Right cardiac atrium (tissue), 5 donors: Measurements from ENCODE around the gene GLI3. TPM values are rescaled to one million over a fixed set of nuclear protein-coding genes. Genes with fewer than 3 reads are reported as not detected.
"Not testable (repeated sequence)": the region's sequence is repeated elsewhere in the genome, so short reads cannot be mapped to it uniquely, and the experiment has no call there.

Experiments used
- ATAC-seq, 2 donors: fragments of 200-7000 bp; cut with Tn5 transposase; one replicate each; pipeline versions ENCODE4 v1.8.0 to v1.9.1; 2020; ENCODE audit warnings: moderate library complexity in 2 of 2, mild to moderate bottlenecking in 1 of 2
- DNase-seq, 3 donors: peaks; one replicate each; pipeline ENCODE4 v3.0.0-alpha.2; 2020
- H3K27ac ChIP-seq: one replicate; pipeline ENCODE4 v1.5.1; 2013; ENCODE audit warnings: mild to moderate bottlenecking, low read length, control low read depth, moderate library complexity
- H3K27me3 ChIP-seq: one replicate; pipeline ENCODE4 v1.6.1; 2013; ENCODE audit not compliant: control insufficient read depth, insufficient read depth
- H3K4me1 ChIP-seq: one replicate; pipeline ENCODE4 v1.6.1; 2013; ENCODE audit warnings: low read length; ENCODE audit not compliant: control insufficient read depth, insufficient read depth
- H3K4me3 ChIP-seq: one replicate; pipeline ENCODE4 v1.5.1; 2013; ENCODE audit warnings: low read length, control low read depth
- H3K9me3 ChIP-seq: one replicate; pipeline ENCODE4 v1.6.1; 2013; ENCODE audit warnings: low read length; ENCODE audit not compliant: control insufficient read depth
- WGBS: extraction: QIAGEN DNeasy Blood & Tissue Kit; methylation state at CpG from one replicate; pipeline ENCODE4 v1.1.7; 2013; 5-methylcytosine and 5-hydroxymethylcytosine counted together
- intact Hi-C, 4 donors: fragments of 100-400 bp; cut with DNase I; formaldehyde crosslinking; loops; one replicate each; pipeline versions ENCODE4 v1.11.0 to v1.14.0; 2022 to 2023
- polyA plus RNA-seq: library from polyadenylated mRNA; stranded (reverse); fragments of 200-250 nt; gene quantifications from one replicate; pipeline ENCODE4 v1.2.3, GENCODE V29; 2013
- total RNA-seq, 4 donors: library from RNA; stranded (reverse); fragmentation: NEBNext Ultra II Directional; extraction: Animal tissue kit (Norgen Biotek cat#: 25700); gene quantifications; one replicate each; pipeline ENCODE4 v1.2.1, GENCODE V29; 2021
- donor health status: healthy with polysubstance abuse.
- donor health status: DM: no; HTN: yes; CAD: no.
- donor health status: DM: no; HTN: no; CAD: no.
- donor health status: DM: no; HTN: yes; CAD: no; lungs with severe emphysema.
- donor health status: DM: yes; HTN: yes; CAD: no.

Gene GLI3
- total and polyA plus RNA-seq, 5 donors = 0.50 to 3.5 (median 2.5) TPM

- ATAC-seq = no peak
- H3K4me1 ChIP-seq = no peaks in the 10 kb centered on the region
- H3K9me3 ChIP-seq = no peaks in the 10 kb centered on the region
- DNase-seq = no peak
- no peak overlapping the region for H3K27ac ChIP-seq
- H3K27me3 ChIP-seq = no peaks in the 10 kb centered on the region
- 81% methylated on average over 3 of the region's 3 CpGs for WGBS
- H3K4me3 ChIP-seq = no peak overlapping the region
- intact Hi-C loops = loop anchor here in 1 of 4 donors (10.0 kb wide), 1 partner anchor 107 kb away; no protein-coding TSS in a partner anchor
Measured at GRCh38 chr7:42211938-42212337, 25.1 kb downstream of the GLI3 start.

GRCh38 chr7:42210779-42211178 lies 26.2 kb downstream of the GLI3 start:
- no peak overlapping the region for H3K4me3 ChIP-seq
- 91% methylated on average over 3 of the region's 3 CpGs for WGBS
- no peaks in the 10 kb centered on the region for H3K27me3 ChIP-seq
- no peak overlapping the region for H3K27ac ChIP-seq
- no peak for ATAC-seq
- H3K9me3 ChIP-seq = no peaks in the 10 kb centered on the region
- intact Hi-C loops = loop anchor here in 1 of 4 donors (10.0 kb wide), 1 partner anchor 106 kb away; no protein-coding TSS in a partner anchor
- no peak for DNase-seq
- no peaks in the 10 kb centered on the region for H3K4me1 ChIP-seq

GRCh38 chr7:42210333-42210732 lies 26.7 kb downstream of the GLI3 start:
- no peaks in the 10 kb centered on the region for H3K9me3 ChIP-seq
- no peaks in the 10 kb centered on the region for H3K27me3 ChIP-seq
- no peak overlapping the region for H3K4me3 ChIP-seq
- H3K27ac ChIP-seq = no peak overlapping the region
- no peak for DNase-seq
- ATAC-seq = no peak
- intact Hi-C loops = loop anchor here in 1 of 4 donors (10.0 kb wide), 1 partner anchor 106 kb away; no protein-coding TSS in a partner anchor
- 87% methylated on average over 3 of the region's 3 CpGs for WGBS
- no peaks in the 10 kb centered on the region for H3K4me1 ChIP-seq

- DNase-seq, intact Hi-C loops, H3K27me3 ChIP-seq, ATAC-seq, H3K27ac ChIP-seq, H3K4me1 ChIP-seq, H3K9me3 ChIP-seq, H3K4me3 ChIP-seq: not testable (repeated sequence)
Measured at GRCh38 chr7:42209085-42209484, 27.9 kb downstream of the GLI3 start.

- H3K27me3 ChIP-seq = no peaks in the 10 kb centered on the region
- ATAC-seq (no peak), DNase-seq (no peak)
- no peaks in the 10 kb centered on the region for H3K4me1 ChIP-seq
- H3K9me3 ChIP-seq = no peaks in the 10 kb centered on the region
- intact Hi-C loops = no loop called here
- H3K4me3 ChIP-seq = no peak overlapping the region
- no peak overlapping the region for H3K27ac ChIP-seq
Measured at GRCh38 chr7:42208572-42208971, 28.4 kb downstream of the GLI3 start.

- no peaks in the 10 kb centered on the region for H3K9me3 ChIP-seq
- no peaks in the 10 kb centered on the region for H3K4me1 ChIP-seq
- no peak overlapping the region for H3K27ac ChIP-seq
- no peak for ATAC-seq
- intact Hi-C loops = no loop called here
- H3K4me3 ChIP-seq = no peak overlapping the region
- 85% methylated on average over 2 of the region's 2 CpGs for WGBS
- no peak for DNase-seq
- no peaks in the 10 kb centered on the region for H3K27me3 ChIP-seq
Measured at GRCh38 chr7:42207420-42207819, 29.6 kb downstream of the GLI3 start.

GRCh38 chr7:42203336-42203735 lies 33.7 kb downstream of the GLI3 start:
- Histone ChIP-seq H3K27ac (no peak overlapping the region), H3K9me3 (no peaks in the 10 kb centered on the region), H3K4me1 (no peaks in the 10 kb centered on the region), H3K4me3 (no peak overlapping the region), H3K27me3 (no peaks in the 10 kb centered on the region)
- intact Hi-C loops = no loop called here
- DNase-seq = no peak
- ATAC-seq = no peak

GRCh38 chr7:42202601-42203000 lies 34.4 kb downstream of the GLI3 start:
- ATAC-seq (no peak), DNase-seq (no peak)
- Histone ChIP-seq H3K4me1 (no peaks in the 10 kb centered on the region), H3K27me3 (no peaks in the 10 kb centered on the region), H3K4me3 (no peak overlapping the region), H3K27ac (no peak overlapping the region), H3K9me3 (no peaks in the 10 kb centered on the region)
- 97% methylated on average over 4 of the region's 4 CpGs for WGBS
- intact Hi-C loops = no loop called here

- Histone ChIP-seq H3K4me1 (no peaks in the 10 kb centered on the region), H3K4me3 (no peak overlapping the region), H3K27ac (no peak overlapping the region), H3K27me3 (no peaks in the 10 kb centered on the region), H3K9me3 (no peaks in the 10 kb centered on the region)
- ATAC-seq = no peak
- WGBS = 84% methylated on average over 8 of the region's 8 CpGs
- no peak for DNase-seq
- intact Hi-C loops = no loop called here
Measured at GRCh38 chr7:42198974-42199668, 37.9 kb downstream of the GLI3 start.

- DNase-seq (no peak), ATAC-seq (no peak)
- Histone ChIP-seq H3K4me1 (no peaks in the 10 kb centered on the region), H3K9me3 (no peaks in the 10 kb centered on the region), H3K27me3 (no peaks in the 10 kb centered on the region), H3K27ac (no peak overlapping the region), H3K4me3 (no peak overlapping the region)
- WGBS = 94% methylated on average over 6 of the region's 6 CpGs
- intact Hi-C loops = no loop called here
Measured at GRCh38 chr7:42198296-42198695, 38.7 kb downstream of the GLI3 start.

GRCh38 chr7:42197451-42197850 lies 39.6 kb downstream of the GLI3 start:
- no peak for ATAC-seq
- no peaks in the 10 kb centered on the region for H3K27me3 ChIP-seq
- H3K9me3 ChIP-seq = no peaks in the 10 kb centered on the region
- DNase-seq = no peak
- H3K4me3 ChIP-seq = no peak overlapping the region
- H3K27ac ChIP-seq = no peak overlapping the region
- intact Hi-C loops = no loop called here
- 96% methylated on average over 12 of the region's 12 CpGs for WGBS
- peaks cover 3% of the 10 kb centered on the region for H3K4me1 ChIP-seq

- ATAC-seq = no peak
- Histone ChIP-seq H3K4me3 (no peak overlapping the region), H3K27ac (no peak overlapping the region), H3K4me1 (peaks cover 3% of the 10 kb centered on the region), H3K27me3 (no peaks in the 10 kb centered on the region), H3K9me3 (no peaks in the 10 kb centered on the region)
- intact Hi-C loops = no loop called here
- DNase-seq = no peak
- 44% methylated on average over 4 of the region's 4 CpGs for WGBS
Measured at GRCh38 chr7:42194238-42194637, 42.8 kb downstream of the GLI3 start.
